Subcutaneous abdominal adipose tissue (tissue), 5 donors: ENCODE measurements around the gene KPNA4.
"Not testable (repeated sequence)": the region's sequence is repeated elsewhere in the genome, so short reads cannot be mapped to it uniquely, and the experiment has no call there.

ENCODE experiments used
- H3K27ac ChIP-seq: one replicate; pipeline ENCODE4 v1.7.0; 2013; ENCODE audit warnings: low read depth, mild to moderate bottlenecking, inconsistent platforms, low read length, moderate library complexity
- H3K27me3 ChIP-seq, 5 donors: one replicate each; pipeline ENCODE4 v1.7.0; 2013; ENCODE audit warnings: low read length in 5 of 5, inconsistent platforms in 1 of 5; ENCODE audit not compliant: control insufficient read depth in 5 of 5, insufficient read depth in 4 of 5
- H3K36me3 ChIP-seq, 5 donors: one replicate each; pipeline ENCODE4 v1.7.0; 2013; ENCODE audit warnings: low read length in 5 of 5; ENCODE audit not compliant: control insufficient read depth in 5 of 5, insufficient read depth in 5 of 5
- H3K4me1 ChIP-seq, 5 donors: one replicate each; pipeline ENCODE4 v1.7.0; 2013; ENCODE audit warnings: low read length in 5 of 5, mild to moderate bottlenecking in 3 of 5, moderate library complexity in 1 of 5; ENCODE audit not compliant: control insufficient read depth in 5 of 5, insufficient read depth in 5 of 5
- H3K4me3 ChIP-seq, 5 donors: one replicate each; pipeline ENCODE4 v1.7.0; 2013; ENCODE audit warnings: low read length in 5 of 5, low read depth in 1 of 5
- H3K9ac ChIP-seq, 5 donors: one replicate each; pipeline ENCODE4 v1.7.0; 2013; ENCODE audit warnings: low read length in 5 of 5, mild to moderate bottlenecking in 4 of 5, moderate library complexity in 3 of 5
- H3K9me3 ChIP-seq, 5 donors: one replicate each; pipeline ENCODE4 v1.7.0; 2013; ENCODE audit warnings: low read length in 5 of 5; ENCODE audit not compliant: control insufficient read depth in 5 of 5
- donor health status: healthy.
- donor health status: healthy.
- donor health status: healthy.
- donor health status: healthy.
- donor health status: healthy.

KPNA4 gene

GRCh38 chr3:160532371-160532770 is 33.0 kb downstream of the KPNA4 start:
- H3K27ac ChIP-seq, result no peak overlapping the region
- H3K4me3 ChIP-seq, result no peak overlapping the region
- no peak overlapping the region for H3K9ac ChIP-seq
- H3K9me3 ChIP-seq, result no peaks in the 10 kb centered on the region
- peaks cover 20 to 50% (median 30%) of the 10 kb centered on the region in 5 donors for H3K36me3 ChIP-seq
- no peaks in the 10 kb centered on the region for H3K4me1 ChIP-seq
- H3K27me3 ChIP-seq, result no peaks in the 10 kb centered on the region

- Histone ChIP-seq H3K4me1 (no peaks in the 10 kb centered on the region), H3K4me3 (no peak overlapping the region), H3K9ac (no peak overlapping the region), H3K36me3 (peaks cover 29 to 60% (median 40%) of the 10 kb centered on the region in 5 donors), H3K27ac (no peak overlapping the region), H3K9me3 (no peaks in the 10 kb centered on the region), H3K27me3 (no peaks in the 10 kb centered on the region)
Observed at GRCh38 chr3:160531311-160531710, 34.1 kb downstream of the KPNA4 start.

- H3K9ac ChIP-seq, H3K27me3 ChIP-seq, H3K9me3 ChIP-seq, H3K27ac ChIP-seq, H3K4me3 ChIP-seq, H3K4me1 ChIP-seq: not testable (repeated sequence)
- H3K36me3 ChIP-seq, result peaks cover 48 to 80% (median 55%) of the 10 kb centered on the region in 5 donors
Observed at GRCh38 chr3:160516391-160516790, 49.0 kb downstream of the KPNA4 start.

DNA sequence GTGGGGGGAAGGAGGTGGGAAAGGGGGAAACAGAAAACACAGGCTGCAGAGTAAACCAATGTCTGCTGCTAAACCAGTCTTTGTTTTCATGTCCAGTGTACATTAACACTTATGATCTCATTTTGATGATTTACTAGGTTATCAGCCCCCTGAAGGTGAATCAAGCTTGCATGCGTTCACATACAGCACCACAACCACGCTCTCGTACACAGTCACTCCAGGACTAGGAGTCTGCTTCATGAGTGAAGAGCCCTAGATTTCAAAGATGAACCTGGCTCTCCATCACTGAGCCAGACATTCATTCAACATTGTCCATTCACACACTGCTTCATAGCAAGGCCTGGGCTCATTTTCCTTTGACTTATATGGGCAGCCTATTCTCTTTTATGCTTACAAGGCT is 64.0 kb downstream of the KPNA4 start:
- H3K9me3 ChIP-seq, result no peaks in the 10 kb centered on the region
- no peaks in the 10 kb centered on the region for H3K27me3 ChIP-seq
- no peak overlapping the region for H3K4me3 ChIP-seq
- H3K27ac ChIP-seq, result no peak overlapping the region
- peaks cover 20 to 54% (median 53%) of the 10 kb centered on the region in 5 donors for H3K36me3 ChIP-seq
- H3K4me1 ChIP-seq, result no peaks in the 10 kb centered on the region
- no peak overlapping the region for H3K9ac ChIP-seq

GRCh38 chr3:160498202-160498601 is 67.2 kb downstream of the KPNA4 start:
- H3K9me3 ChIP-seq, result no peaks in the 10 kb centered on the region
- H3K4me3 ChIP-seq, result no peak overlapping the region
- peaks cover 18 to 41% (median 32%) of the 10 kb centered on the region in 5 donors for H3K36me3 ChIP-seq
- no peak overlapping the region for H3K9ac ChIP-seq
- H3K4me1 ChIP-seq, result no peaks in the 10 kb centered on the region
- no peak overlapping the region for H3K27ac ChIP-seq
- H3K27me3 ChIP-seq, result no peaks in the 10 kb centered on the region

DNA sequence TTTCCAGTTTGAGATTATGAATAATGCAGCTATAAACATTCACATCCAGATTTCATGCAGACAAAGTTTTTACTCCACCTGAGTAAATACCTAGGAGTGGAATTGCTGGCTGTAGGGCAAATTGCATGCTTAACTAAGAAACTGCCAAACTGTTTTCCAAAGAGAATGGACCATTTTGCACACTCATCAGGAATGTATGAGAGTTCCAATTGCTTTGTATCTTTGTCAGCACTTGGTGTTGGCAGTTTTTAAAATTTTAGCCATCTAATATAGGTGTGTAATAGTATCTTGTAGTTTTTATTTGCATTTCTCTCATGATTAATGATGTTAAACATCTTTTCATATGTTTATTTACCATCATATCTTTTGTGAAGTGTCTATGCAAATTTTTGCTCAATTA is 75.2 kb downstream of the KPNA4 start:
- no peak overlapping the region for H3K27ac ChIP-seq
- H3K9ac ChIP-seq, result no peak overlapping the region

GRCh38 chr3:160486459-160486869 is 78.9 kb downstream of the KPNA4 start:
- no peak overlapping the region for H3K4me3 ChIP-seq
- H3K9ac ChIP-seq, result no peak overlapping the region
- H3K4me1 ChIP-seq, result peaks cover 0 to 12% (median 3%) of the 10 kb centered on the region in 5 donors
- no peaks in the 10 kb centered on the region for H3K27me3 ChIP-seq
- H3K36me3 ChIP-seq, result no peaks in the 10 kb centered on the region
- no peak overlapping the region for H3K27ac ChIP-seq
- peaks cover 0 to 4% (median 0%) of the 10 kb centered on the region in 5 donors for H3K9me3 ChIP-seq

More for the DNA sequence above, 75.2 kb downstream of the KPNA4 start:
- Histone ChIP-seq H3K9me3 (peaks cover 0 to 4% (median 0%) of the 10 kb centered on the region in 5 donors), H3K4me1 (peaks cover 0 to 4% (median 0%) of the 10 kb centered on the region in 5 donors), H3K36me3 (no peaks in the 10 kb centered on the region), H3K27me3 (no peaks in the 10 kb centered on the region), H3K4me3 (no peak overlapping the region)

DNA sequence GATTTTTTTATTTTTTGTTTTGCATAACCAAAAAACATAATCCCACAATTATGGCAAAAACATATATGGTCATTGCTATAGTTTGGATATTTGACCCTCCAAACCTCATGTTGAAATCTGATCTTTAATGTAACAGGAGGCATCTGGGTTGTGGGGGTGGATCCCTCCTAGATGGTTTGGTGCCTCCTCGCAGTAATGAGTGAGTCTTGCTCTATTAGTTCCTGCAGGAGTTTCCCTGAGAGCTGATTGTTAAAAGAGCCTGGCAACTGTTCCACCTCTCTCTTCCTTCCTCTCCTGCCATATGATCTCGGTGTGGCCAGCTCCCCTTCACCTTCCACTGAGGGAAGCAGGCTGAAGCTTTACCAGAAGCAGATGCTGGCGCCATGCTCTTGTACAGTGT is 82.6 kb downstream of the KPNA4 start:
- Histone ChIP-seq H3K36me3 (no peaks in the 10 kb centered on the region), H3K27me3 (no peaks in the 10 kb centered on the region), H3K9ac (no peak overlapping the region), H3K4me3 (no peak overlapping the region), H3K9me3 (no peaks in the 10 kb centered on the region), H3K27ac (no peak overlapping the region), H3K4me1 (peaks cover 0 to 12% (median 3%) of the 10 kb centered on the region in 5 donors)

DNA sequence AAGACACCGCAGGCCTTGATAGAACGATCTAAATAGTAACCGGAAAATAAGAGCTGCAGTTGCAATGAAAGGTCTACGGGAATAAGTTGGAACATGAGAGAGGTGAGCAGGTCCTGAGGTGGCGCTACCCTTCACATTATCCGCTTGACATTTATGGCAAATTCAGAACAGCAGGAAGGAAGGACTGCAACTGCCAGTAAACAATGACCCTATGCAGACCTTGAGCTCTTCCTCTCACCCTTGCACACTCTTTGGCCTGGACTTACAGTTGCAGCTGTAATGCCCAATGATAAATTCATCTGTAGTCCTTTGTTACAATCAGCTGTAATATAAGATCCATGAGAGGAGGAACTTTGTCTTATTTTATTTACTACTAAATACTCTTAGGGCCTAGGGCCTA is 83.5 kb downstream of the KPNA4 start:
- no peaks in the 10 kb centered on the region for H3K27me3 ChIP-seq
- no peak overlapping the region for H3K27ac ChIP-seq
- no peak overlapping the region for H3K4me3 ChIP-seq
- no peak overlapping the region for H3K9ac ChIP-seq
- peaks cover 0 to 12% (median 3%) of the 10 kb centered on the region in 5 donors for H3K4me1 ChIP-seq
- H3K9me3 ChIP-seq, result no peaks in the 10 kb centered on the region
- H3K36me3 ChIP-seq, result no peaks in the 10 kb centered on the region

DNA sequence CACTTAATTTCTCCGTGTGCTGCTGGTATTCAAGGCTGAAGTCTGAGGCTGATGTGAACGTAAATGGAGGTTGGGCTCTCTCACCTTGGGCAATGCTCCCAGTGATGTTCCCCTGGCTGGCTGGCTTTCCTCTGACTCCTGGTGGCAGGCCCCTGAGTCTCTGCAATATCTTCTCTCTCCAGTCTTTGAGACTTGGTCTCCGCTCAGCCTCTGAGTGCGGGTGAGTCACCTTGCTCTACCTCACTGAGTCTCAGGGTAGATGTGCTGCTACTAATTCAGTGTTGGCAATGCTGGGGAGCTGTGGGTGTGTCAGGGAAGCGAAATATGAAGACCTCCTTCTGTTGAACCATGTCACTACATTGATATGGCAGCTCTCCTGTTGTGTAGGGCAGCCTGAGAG is 84.4 kb downstream of the KPNA4 start:
- Histone ChIP-seq H3K36me3 (no peaks in the 10 kb centered on the region), H3K27me3 (no peaks in the 10 kb centered on the region), H3K4me3 (no peak overlapping the region), H3K9me3 (no peaks in the 10 kb centered on the region), H3K9ac (no peak overlapping the region), H3K4me1 (peaks cover 0 to 12% (median 0%) of the 10 kb centered on the region in 5 donors), H3K27ac (no peak overlapping the region)

GRCh38 chr3:160479376-160479775 is 86.0 kb downstream of the KPNA4 start:
- Histone ChIP-seq H3K9ac (no peak overlapping the region), H3K4me3 (no peak overlapping the region), H3K27ac (no peak overlapping the region), H3K36me3 (no peaks in the 10 kb centered on the region), H3K9me3 (no peaks in the 10 kb centered on the region), H3K27me3 (no peaks in the 10 kb centered on the region), H3K4me1 (peaks cover 0 to 12% (median 0%) of the 10 kb centered on the region in 5 donors)
